Activated T-cell treated with anti-CD3 and anti-CD28 coated beads, Interleukin-2, amount 50 U/mL, for 1 hour (primary cell): ENCODE data around the gene LTBP4.
"Not testable (repeated sequence)": the region's sequence is repeated elsewhere in the genome, so short reads cannot be mapped to it uniquely, and the experiment has no call there.

Experiments used
- DNase-seq: peaks from one replicate; pipeline ENCODE4 v3.0.0-alpha.2; 2020

LTBP4 gene

GRCh38 chr19:40601134-40601974 is at the start of gene LTBP4:
Gene LTBP4 (plus strand): TSS chr19:40601369. CDS start chr19:40601388, 19 bp downstream.
- DNase-seq, result peak; percentile 57

DNA sequence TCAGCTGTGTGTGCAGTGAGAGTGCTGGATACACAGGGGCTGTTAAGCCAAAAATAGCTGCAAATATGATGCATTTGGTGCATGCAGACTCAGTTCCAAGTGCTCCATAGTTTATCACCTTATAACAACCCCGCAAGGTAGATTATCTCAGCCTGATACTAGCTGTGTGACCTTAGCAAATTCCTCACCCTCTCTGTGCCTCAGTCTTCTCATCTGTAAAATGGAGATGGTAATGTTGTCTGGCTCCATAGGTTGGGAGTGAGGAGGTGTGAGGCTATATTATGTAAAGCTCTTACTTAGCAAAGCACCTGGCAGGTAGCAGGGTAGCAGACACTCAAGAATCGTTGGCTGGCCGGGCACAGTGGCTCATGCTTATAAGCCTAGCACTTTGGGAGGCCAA is 48.3 kb upstream of the LTBP4 start:
- no peak for DNase-seq

- DNase-seq, result no peak
Measured at GRCh38 chr19:40553885-40554857, 47.0 kb upstream of the LTBP4 start.

DNA sequence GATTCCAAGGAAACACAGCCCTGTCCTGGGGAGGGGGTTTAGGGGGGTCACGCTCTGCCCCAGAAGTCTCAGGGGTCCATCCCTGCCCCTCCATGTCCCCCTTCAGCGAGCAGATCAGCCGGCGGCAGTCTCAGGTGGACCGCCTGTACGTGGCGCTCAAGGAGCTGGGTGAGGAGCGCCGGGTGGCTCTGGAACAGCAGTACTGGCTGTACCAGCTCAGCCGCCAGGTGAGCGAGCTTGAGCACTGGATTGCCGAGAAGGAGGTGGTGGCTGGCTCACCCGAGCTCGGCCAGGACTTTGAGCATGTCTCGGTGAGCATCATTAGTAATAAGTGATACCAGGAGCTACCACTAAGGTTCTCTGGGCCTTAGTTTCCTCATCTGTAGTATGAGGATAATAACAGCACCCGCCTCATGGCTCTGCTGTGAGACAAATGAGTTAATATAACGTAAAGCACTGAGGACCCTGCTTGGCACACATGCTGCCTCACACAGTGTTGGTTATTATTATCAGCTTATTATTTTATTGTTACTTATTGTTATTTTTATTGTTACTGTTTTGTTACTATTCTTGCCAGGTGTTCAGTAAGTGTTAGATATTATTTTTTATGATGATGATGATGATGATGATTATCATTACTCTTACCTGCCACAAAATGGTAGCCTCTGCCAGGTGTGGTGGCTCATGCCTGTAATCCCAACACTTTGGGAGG is 45.0 kb upstream of the LTBP4 start:
- DNase-seq, result no peak

DNA sequence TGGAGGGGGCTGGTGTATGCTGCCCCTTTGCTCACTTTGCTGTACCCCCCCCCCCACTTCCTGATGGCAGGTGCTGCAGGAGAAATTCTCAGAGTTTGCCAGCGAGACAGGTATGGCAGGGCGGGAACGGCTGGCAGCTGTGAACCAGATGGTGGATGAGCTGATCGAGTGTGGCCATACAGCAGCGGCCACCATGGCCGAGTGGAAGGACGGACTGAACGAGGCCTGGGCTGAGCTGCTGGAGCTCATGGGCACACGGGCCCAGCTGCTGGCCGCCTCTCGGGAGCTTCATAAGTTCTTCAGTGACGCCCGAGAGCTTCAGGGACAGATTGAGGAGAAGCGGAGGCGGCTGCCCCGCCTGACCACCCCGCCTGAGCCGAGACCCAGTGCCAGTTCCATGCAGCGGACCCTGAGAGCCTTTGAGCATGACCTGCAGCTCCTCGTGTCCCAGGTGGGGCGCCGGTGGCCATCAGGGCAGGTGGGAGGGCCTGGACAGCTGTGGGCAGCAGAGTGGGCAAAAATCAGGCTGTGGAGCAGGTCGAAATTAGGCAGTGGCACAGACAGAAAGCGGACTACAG is 44.1 kb upstream of the LTBP4 start:
- DNase-seq, result no peak

DNA sequence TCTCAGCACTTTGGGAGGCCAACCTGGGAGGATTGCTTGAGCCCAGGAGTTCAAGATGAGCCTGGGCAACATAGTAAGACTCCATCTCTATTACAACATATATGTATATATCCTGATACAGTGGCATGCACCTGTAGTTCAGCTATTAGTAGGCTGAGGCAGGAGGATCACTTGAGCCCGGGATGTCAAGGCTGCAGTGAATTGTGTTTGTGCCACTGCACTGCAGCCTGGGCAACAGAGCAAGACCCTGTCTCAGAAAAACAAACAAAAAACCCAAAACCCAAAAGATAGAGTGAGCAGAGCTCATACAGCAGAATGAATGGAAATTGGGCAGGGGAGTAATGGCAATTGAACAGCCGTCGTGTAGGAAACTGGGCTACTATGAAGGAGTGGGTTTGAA is 41.8 kb upstream of the LTBP4 start:
- DNase-seq, result no peak

DNA sequence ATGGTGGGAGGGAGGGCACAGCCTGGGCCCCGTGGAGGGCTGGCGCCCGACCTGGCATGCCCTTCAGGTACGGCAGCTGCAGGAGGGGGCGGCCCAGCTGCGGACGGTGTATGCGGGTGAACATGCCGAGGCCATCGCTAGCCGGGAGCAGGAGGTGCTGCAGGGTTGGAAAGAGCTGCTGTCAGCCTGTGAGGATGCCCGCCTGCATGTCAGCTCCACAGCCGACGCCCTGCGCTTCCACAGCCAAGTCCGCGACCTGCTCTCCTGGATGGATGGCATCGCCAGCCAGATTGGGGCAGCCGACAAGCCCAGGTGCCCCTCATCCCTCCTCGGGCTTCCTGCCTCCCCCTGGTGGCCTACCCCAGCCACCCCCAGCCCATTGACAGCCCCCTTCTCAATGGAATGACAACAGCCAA is 41.1 kb upstream of the LTBP4 start:
- DNase-seq, result no peak

DNA sequence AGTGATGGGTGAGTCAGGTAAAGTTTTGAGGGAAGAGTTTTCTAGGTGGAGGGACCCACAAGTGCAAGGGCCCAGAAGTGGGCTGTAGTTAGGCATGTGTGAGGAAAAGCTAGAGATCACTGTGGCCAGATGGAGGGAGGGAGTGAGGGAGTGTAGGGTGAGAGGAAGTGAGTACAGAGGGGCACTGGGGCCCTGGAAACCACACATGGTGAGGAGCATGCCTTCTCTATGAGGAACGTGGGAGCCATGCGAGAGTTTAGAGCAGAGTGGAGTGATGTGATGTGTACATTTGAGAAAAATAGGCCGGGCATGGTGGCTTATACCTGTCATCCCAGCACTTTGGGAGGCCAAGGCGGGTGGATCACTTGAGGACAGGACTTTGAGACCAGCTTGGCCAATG is 39.2 kb upstream of the LTBP4 start:
- DNase-seq, result no peak

- DNase-seq, result not testable (repeated sequence)
Measured at GRCh38 chr19:40564535-40564934, 36.6 kb upstream of the LTBP4 start.

DNA sequence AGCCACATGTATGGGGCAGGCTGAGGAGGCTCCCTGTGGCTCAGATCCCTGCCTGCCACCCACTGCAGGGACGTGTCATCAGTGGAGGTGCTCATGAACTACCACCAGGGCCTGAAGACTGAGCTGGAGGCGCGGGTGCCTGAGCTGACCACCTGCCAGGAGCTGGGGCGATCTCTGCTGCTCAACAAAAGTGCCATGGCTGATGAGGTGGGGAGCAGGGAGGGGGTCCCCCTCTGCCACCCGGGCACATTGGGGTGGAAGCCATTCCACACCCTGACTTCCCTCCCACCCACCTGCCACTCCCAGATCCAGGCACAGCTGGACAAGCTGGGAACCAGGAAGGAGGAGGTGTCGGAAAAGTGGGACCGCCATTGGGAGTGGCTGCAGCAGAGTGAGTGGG is 35.8 kb upstream of the LTBP4 start:
- DNase-seq, result no peak

GRCh38 chr19:40565910-40566495 is 35.2 kb upstream of the LTBP4 start:
- DNase-seq, result no peak

DNA sequence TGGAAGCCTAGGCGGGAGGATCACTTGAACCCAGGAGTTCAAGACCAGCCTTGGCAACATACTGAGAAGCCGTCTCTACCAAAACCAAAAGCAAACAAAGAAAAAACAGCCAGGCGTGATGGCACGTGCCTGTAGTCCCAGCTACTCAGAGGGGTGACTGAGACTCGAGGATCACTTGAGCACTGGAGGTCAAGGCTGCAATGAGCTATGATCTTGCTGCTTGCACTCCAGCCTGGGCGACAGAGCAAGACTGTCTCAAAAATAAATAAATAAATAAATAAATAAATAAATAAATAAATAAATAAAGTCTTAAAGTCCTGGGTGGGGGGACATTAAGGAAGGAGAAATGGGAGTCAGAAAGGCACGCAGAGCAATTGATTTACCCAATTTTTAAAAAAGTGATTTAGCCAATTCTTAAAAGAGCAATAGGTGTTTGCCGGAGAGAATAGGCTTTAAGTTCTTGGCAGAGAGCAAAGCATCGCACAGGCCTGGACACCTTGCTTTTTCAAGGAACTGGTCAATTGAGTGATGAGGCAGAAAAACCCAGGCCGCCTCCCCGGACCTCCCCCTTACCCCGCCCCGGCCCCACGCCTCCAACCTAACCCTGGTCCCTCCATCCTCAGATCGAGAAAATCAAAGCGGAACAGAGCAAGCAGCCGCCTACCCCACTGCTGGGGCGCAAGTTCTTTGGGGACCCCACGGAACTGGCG is 34.0 kb upstream of the LTBP4 start:
- DNase-seq, result no peak

DNA sequence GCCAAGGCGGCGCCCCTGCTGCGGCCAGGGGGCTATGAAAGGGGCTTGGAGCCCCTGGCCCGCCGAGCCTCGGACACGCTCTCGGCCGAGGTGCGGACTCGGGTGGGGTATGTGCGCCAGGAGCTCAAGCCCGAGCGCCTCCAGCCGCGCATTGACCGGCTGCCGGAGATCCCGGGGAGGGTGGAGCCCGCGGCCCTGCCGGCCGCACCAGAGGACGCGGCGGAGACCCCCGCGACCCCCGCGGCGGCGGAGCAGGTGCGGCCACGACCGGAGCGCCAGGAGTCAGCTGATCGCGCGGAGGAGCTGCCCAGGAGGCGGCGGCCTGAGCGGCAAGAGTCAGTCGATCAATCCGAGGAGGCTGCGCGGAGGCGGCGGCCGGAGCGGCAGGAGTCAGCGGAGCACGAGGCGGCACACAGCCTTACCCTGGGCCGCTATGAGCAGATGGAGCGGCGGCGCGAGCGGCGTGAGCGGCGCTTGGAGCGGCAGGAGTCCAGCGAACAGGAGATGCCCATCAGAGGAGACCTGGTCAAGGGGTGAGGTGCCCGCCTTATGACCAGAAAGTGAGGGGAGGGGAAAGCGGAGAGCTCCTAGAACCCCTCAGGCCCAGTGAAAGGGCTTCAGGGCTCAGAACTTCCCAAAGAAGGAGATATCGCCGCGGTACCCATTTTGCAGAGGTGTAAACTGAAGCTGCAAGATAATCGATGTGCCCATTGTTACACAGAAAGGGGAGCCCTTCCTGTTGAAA is 33.2 kb upstream of the LTBP4 start:
- no peak for DNase-seq

GRCh38 chr19:40570313-40571004 is 30.7 kb upstream of the LTBP4 start:
- peak; percentile 93 for DNase-seq

DNA sequence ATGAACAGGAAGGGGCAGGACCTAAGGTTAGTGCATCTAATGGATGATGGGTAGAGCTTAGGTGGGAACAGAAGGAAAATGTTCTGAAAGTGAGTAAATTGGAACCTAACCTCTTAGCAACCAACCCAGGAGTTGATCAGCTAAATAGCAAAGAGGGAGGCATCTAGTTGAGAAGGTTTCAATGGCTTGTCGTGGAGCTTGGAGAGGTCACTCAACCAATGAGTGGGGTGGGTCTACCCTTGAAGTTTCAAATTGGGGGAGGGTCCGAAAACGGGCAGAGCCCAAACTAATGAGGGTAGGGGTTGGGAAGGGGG is 30.2 kb upstream of the LTBP4 start:
- DNase-seq, result no peak

GRCh38 chr19:40571831-40572495 is 29.2 kb upstream of the LTBP4 start:
- DNase-seq, result no peak

DNA sequence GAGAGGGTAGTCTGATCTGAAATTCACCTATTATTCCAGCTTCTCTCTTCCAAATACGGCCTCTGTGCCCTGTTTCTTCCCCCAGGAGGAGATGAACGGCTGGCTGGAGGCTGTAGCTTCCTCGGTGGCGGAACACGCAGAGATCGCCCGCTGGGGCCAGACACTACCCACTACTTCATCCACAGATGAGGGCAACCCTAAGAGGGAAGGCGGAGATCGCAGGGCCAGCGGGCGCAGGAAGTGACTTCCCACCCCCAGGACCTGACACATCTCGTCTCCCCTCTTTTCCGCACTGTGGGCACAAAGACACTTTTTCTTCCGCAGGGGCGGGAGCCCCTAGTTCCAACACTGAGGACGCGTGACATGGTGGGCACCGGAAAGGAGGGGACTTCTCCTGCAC is 25.8 kb upstream of the LTBP4 start:
- DNase-seq, result no peak

DNA sequence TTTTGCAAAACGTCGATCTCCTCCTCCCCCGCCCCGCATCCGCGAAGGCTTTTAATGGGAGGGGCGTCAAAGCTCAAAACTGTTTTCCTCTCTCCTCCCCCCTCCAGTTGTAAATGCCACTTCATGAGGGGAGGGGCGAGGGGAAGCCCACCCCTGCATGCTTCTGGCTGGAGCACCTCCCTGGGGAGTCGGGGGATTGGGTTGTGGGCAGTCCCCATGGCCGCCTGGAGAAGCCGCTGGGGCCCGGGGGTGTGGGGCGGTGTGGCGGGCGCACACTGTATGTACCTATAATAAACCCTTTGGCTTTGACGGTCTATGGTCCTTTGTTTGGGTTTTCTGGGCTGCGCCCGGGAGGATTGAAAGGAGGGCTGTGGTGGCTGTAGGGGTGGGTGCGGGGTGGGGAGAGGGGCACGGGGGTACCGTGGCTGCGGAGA is 25.0 kb upstream of the LTBP4 start:
- DNase-seq, result no peak

- DNase-seq, result peak; percentile 93
Measured at GRCh38 chr19:40576585-40577451, 24.4 kb upstream of the LTBP4 start, which contains the start of gene SHKBP1. Gene SHKBP1 (plus strand): TSS chr19:40576873. CDS start chr19:40576900, 27 bp downstream.
